H1 (cell line): ENCODE measurements around the gene TPM1. TPM values are rescaled to one million over a fixed set of nuclear protein-coding genes. Genes with fewer than 3 reads are reported as not detected.

Source experiments
- CTCF ChIA-PET: fragments of 300-600 bp; sonication (Branson Sonifier 250); formaldehyde crosslinking; loops from one replicate; lab custom pipeline; 2021; ENCODE audit not compliant: partially characterized antibody; lab: Charles Lee
- POLR2A ChIA-PET: fragments of 300-600 bp; sonication (Branson Sonifier 250); formaldehyde crosslinking; loops from one replicate; lab custom pipeline; 2021; ENCODE audit warnings: inconsistent platforms; ENCODE audit not compliant: partially characterized antibody; lab: Charles Lee
- DNase-seq, 2 experiments: peaks; one replicate each; pipeline versions ENCODE4 v3.0.0 to v3.0.0-alpha.2; 2010 to 2022; ENCODE audit warnings: low spot score in 2 of 2, low read depth in 1 of 2, mixed read lengths in 1 of 2
- FAIRE-seq: peaks from 2 replicates; lab custom pipeline; 2011; peaks lifted over from hg19 to GRCh38; lab: Jason Lieb, UNC
- H2AFZ ChIP-seq: 2 replicates; pipeline ENCODE4 v1.8.1; 2012; ENCODE audit warnings: low read length, inconsistent platforms
- H2AK5ac ChIP-seq: 2 replicates; pipeline ENCODE4 v1.6.1; 2013; ENCODE audit warnings: low read depth, low read length
- H2BK120ac ChIP-seq: replicated peaks from 2 replicates; pipeline ENCODE3; 2013; ENCODE audit warnings: low read depth, low read length, inconsistent platforms
- H2BK12ac ChIP-seq: 2 replicates; pipeline ENCODE4 v1.6.1; 2013; ENCODE audit warnings: low read depth, low read length
- H2BK15ac ChIP-seq: 2 replicates; pipeline ENCODE4 v1.6.1; 2013; ENCODE audit warnings: low read length
- H2BK20ac ChIP-seq: 2 replicates; pipeline ENCODE4 v1.6.1; 2013; ENCODE audit warnings: low read length
- H2BK5ac ChIP-seq: 2 replicates; pipeline ENCODE4 v1.6.1; 2013; ENCODE audit warnings: low read depth, low read length
- H3K14ac ChIP-seq: 2 replicates; pipeline ENCODE4 v1.6.1; 2013; ENCODE audit warnings: inconsistent platforms; ENCODE audit not compliant: insufficient read length
- H3K18ac ChIP-seq: 2 replicates; pipeline ENCODE4 v1.6.1; 2013; ENCODE audit warnings: low read length; ENCODE audit errors: extremely low read depth
- H3K23ac ChIP-seq: 2 replicates; pipeline ENCODE4 v1.6.1; 2013; ENCODE audit warnings: inconsistent platforms; ENCODE audit not compliant: insufficient read length
- H3K23me2 ChIP-seq: 2 replicates; pipeline ENCODE4 v1.6.1; 2013; ENCODE audit warnings: low read depth, low read length
- H3K27ac ChIP-seq: 2 replicates; pipeline ENCODE4 v1.6.1; 2011; ENCODE audit warnings: low read depth, low read length, inconsistent platforms
- H3K27me3 ChIP-seq, 4 experiments: replicated peaks in 1 of 4; 1 replicate in 1 of 4; 2 replicates in 3 of 4; pipeline versions ENCODE4 v1.6.1 to v1.8.1; 2011 to 2013; ENCODE audit warnings: low read length in 3 of 4, mild to moderate bottlenecking in 3 of 4, inconsistent platforms in 2 of 4, mixed read lengths in 2 of 4, moderate library complexity in 1 of 4; ENCODE audit not compliant: control insufficient read depth in 3 of 4, insufficient read depth in 3 of 4; ENCODE audit errors: extremely low read depth in 1 of 4
- H3K36me3 ChIP-seq, 4 experiments: 2 replicates each; pipeline versions ENCODE4 v1.6.1 to v1.8.1; 2011 to 2013; ENCODE audit warnings: mild to moderate bottlenecking in 4 of 4, low read length in 3 of 4, moderate library complexity in 2 of 4, control low read depth in 1 of 4, inconsistent platforms in 1 of 4; ENCODE audit not compliant: insufficient read depth in 4 of 4, control insufficient read depth in 2 of 4
- H3K4ac ChIP-seq: replicated peaks from 2 replicates; pipeline ENCODE3; 2013; ENCODE audit warnings: low read length, low read depth, mixed read lengths, inconsistent platforms; ENCODE audit not compliant: insufficient read length
- H3K4me1 ChIP-seq, 4 experiments: replicated peaks in 1 of 4; 1 replicate in 1 of 4; 2 replicates in 3 of 4; pipeline versions ENCODE4 v1.6.1 to v1.8.1; 2011 to 2013; ENCODE audit warnings: low read length in 3 of 4, inconsistent platforms in 2 of 4, mixed read lengths in 1 of 4; ENCODE audit not compliant: insufficient read depth in 4 of 4, control insufficient read depth in 3 of 4
- H3K4me2 ChIP-seq, 2 experiments: 2 replicates each; pipeline versions ENCODE4 v1.6.1 to v1.8.1; 2011 to 2013; ENCODE audit warnings: low read depth in 2 of 2, low read length in 2 of 2, control low read depth in 1 of 2, inconsistent platforms in 1 of 2, mild to moderate bottlenecking in 1 of 2; ENCODE audit not compliant: insufficient read depth in 1 of 2
- H3K4me3 ChIP-seq, 4 experiments: fragments of 200-600, 300-600 bp in 1 of 4; sonication (generic), shearing (Covaris generic), sonication (Bioruptor Twin) in 1 of 4; 2 replicates each; pipeline versions ENCODE4 v1.5.1 to v1.8.1; 2011 to 2016; ENCODE audit warnings: low read length in 4 of 4, low read depth in 3 of 4, control low read depth in 2 of 4, inconsistent platforms in 2 of 4, mild to moderate bottlenecking in 2 of 4, mixed read lengths in 1 of 4, moderate library complexity in 1 of 4; ENCODE audit not compliant: insufficient read depth in 2 of 4; ENCODE audit errors: extremely low read depth in 1 of 4
- H3K56ac ChIP-seq: replicated peaks from 2 replicates; pipeline ENCODE3; 2013; ENCODE audit warnings: low read depth, mild to moderate bottlenecking, mixed read lengths, low read length, inconsistent platforms; ENCODE audit not compliant: insufficient read length
- H3K79me1 ChIP-seq: 2 replicates; pipeline ENCODE4 v1.6.1; 2013; ENCODE audit warnings: low read depth, low read length, control low read depth
- H3K79me2 ChIP-seq, 2 experiments: 2 replicates each; pipeline versions ENCODE4 v1.6.1 to v1.8.1; 2012 to 2013; ENCODE audit warnings: low read length in 2 of 2, mild to moderate bottlenecking in 2 of 2, inconsistent platforms in 1 of 2; ENCODE audit not compliant: insufficient read depth in 2 of 2, control insufficient read depth in 1 of 2
- H3K9ac ChIP-seq, 4 experiments: replicated peaks in 1 of 4; 1 replicate in 1 of 4; 2 replicates in 3 of 4; pipeline versions ENCODE4 v1.6.1 to v1.8.1; 2011 to 2013; ENCODE audit warnings: low read depth in 3 of 4, low read length in 3 of 4, control low read depth in 2 of 4, mild to moderate bottlenecking in 2 of 4, moderate library complexity in 2 of 4, inconsistent platforms in 1 of 4; ENCODE audit errors: extremely low read depth in 1 of 4
- H3K9me3 ChIP-seq, 2 experiments: 2 replicates each; pipeline versions ENCODE4 v1.6.1 to v1.8.1; 2012 to 2013; ENCODE audit warnings: mild to moderate bottlenecking in 2 of 2, moderate library complexity in 2 of 2, control low read depth in 1 of 2, inconsistent platforms in 1 of 2, low read depth in 1 of 2, low read length in 1 of 2, mixed read lengths in 1 of 2; ENCODE audit not compliant: insufficient read depth in 2 of 2
- H4K20me1 ChIP-seq, 2 experiments: replicated peaks in 1 of 2; 2 replicates each; pipeline versions ENCODE3 to v1.8.1; 2011 to 2013; ENCODE audit warnings: inconsistent platforms in 2 of 2, low read length in 2 of 2, mild to moderate bottlenecking in 1 of 2; ENCODE audit not compliant: insufficient read depth in 2 of 2, control insufficient read depth in 1 of 2
- H4K5ac ChIP-seq: 2 replicates; pipeline ENCODE4 v1.6.1; 2013; ENCODE audit warnings: low read length, low read depth, mixed read lengths, inconsistent platforms; ENCODE audit not compliant: insufficient read length
- H4K8ac ChIP-seq: 2 replicates; pipeline ENCODE4 v1.8.0; 2013; ENCODE audit warnings: mild to moderate bottlenecking, moderate library complexity, low read length, inconsistent platforms; ENCODE audit not compliant: insufficient read depth; ENCODE audit errors: extremely low read depth
- H4K91ac ChIP-seq: replicated peaks from 2 replicates; pipeline ENCODE3; 2013; ENCODE audit warnings: low read length, mixed read lengths, inconsistent platforms; ENCODE audit not compliant: insufficient read length
- POU5F1 ChIP-seq: IDR thresholded peaks from 2 replicates; pipeline ENCODE4 v1.6.1; 2011; ENCODE audit warnings: low read depth, mild to moderate bottlenecking, low read length, moderate library complexity
- WGBS, 2 experiments: shearing (Covaris generic) in 1 of 2; methylation state at CpG; one replicate each; pipeline versions ENCODE4 v1.1.6 to v1.1.7; 2013 to 2015; ENCODE audit warnings: low lambda C conversion rate in 2 of 2, mixed read lengths in 2 of 2, inconsistent platforms in 1 of 2, low coverage in 1 of 2, missing lambda C conversion rate in 1 of 2; ENCODE audit not compliant: insufficient replicate concordance in 2 of 2, insufficient coverage in 1 of 2, insufficient read length in 1 of 2; ENCODE audit errors: extremely low coverage in 1 of 2, missing lambda C conversion rate in 1 of 2; 5-methylcytosine and 5-hydroxymethylcytosine counted together
- polyA plus RNA-seq, 7 experiments: library from polyadenylated mRNA; depleted of rRNA in 3 of 7; stranded (reverse) in 5 of 7; unstranded in 2 of 7; fragments of >200 nt in 5 of 7; fragments of 200-250 nt in 2 of 7; gene quantifications; 1 replicate in 5 of 7; 2 replicates in 1 of 7; 4 replicates in 1 of 7; pipeline versions ENCODE4 v1.2.1 to v1.2.3, GENCODE V29; 2011 to 2013; ENCODE audit warnings: missing spikeins in 2 of 7, mixed read lengths in 2 of 7
- total RNA-seq: library from RNA; stranded (reverse); fragmentation: NEBNext Ultra II Directional; extraction: Animal tissue kit (Norgen Biotek cat#: 25700); gene quantifications from 2 replicates; pipeline ENCODE4 v1.2.1, GENCODE V29; 2021

Gene TPM1
- total and polyA plus RNA-seq, 2 of the 8 experiments (the other 6 are each of a cell fraction or from before 2014, with no cell fraction given) = 258 to 579 TPM

GRCh38 chr15:63048115-63048775 lies 5.7 kb downstream of the TPM1 start:
- Histone ChIP-seq H4K5ac (no peak overlapping the region), H3K56ac (no peak overlapping the region), H2BK15ac (no peak overlapping the region), H3K14ac (no peak overlapping the region), H4K91ac (peak overlapping the region; percentile 13), H3K4me2 (peak overlapping the region; percentile 87 to 94), H3K23ac (no peak overlapping the region), H2BK20ac (no peak overlapping the region; the same call in 1 of the 2 replicates), H3K79me2 (peaks cover 0 to 60% of the 10 kb centered on the region in 2 experiments; a peak in 3 of 4 replicates), H3K36me3 (peaks cover 10 to 76% (median 28%) of the 10 kb centered on the region in 4 experiments; a peak in 7 of 8 replicates), H3K4ac (no peak overlapping the region), H4K8ac (peak overlapping the region; percentile 88), H2BK5ac (peak overlapping the region; percentile 67), H4K20me1 (peaks cover 3 to 16% of the 10 kb centered on the region in 2 experiments), H2AFZ (no peak overlapping the region), H3K27me3 (no peaks in the 10 kb centered on the region), H3K18ac (no peak overlapping the region), H3K4me1 (peaks cover 15 to 37% (median 23%) of the 10 kb centered on the region in 4 experiments), H2AK5ac (no peak overlapping the region), H3K4me3 (peak overlapping the region; percentile 42 to 98 (median 69)), H2BK12ac (no peak overlapping the region), H3K79me1 (no peaks in the 10 kb centered on the region; the same call in 1 of the 2 replicates), H3K27ac (peak overlapping the region; percentile 37; the same call in 1 of the 2 replicates), H3K9me3 (no peaks in the 10 kb centered on the region), H3K23me2 (peaks cover 18% of the 10 kb centered on the region; the same call in 1 of the 2 replicates), H2BK120ac (no peak overlapping the region), H3K9ac (peak overlapping the region in 2 of 4 experiments; percentile 56 to 58; a peak in 4 of 7 replicates)
- ChIA-PET CTCF (interaction anchor here (0.6 to 7.1 kb wide), 47 partner anchors 9 to 552 kb away, joined by 3 to 58 read pairs (median 5); no protein-coding TSS in a partner anchor), POLR2A (interaction anchor here (0.8 to 30.9 kb wide), 36 partner anchors 9 to 411 kb away, joined by 3 to 635 read pairs (median 6); partner anchors contain the start of gene APH1B)
- FAIRE-seq (no peak), DNase-seq (peak; percentile 90 to 98)
- 2% methylated on average over 62 of the region's 75 CpGs; no CpG with 5 or more reads in 1 of the 2 experiments for WGBS, 2 experiments
- no peak for TF ChIP-seq POU5F1
